Measurements from ENCODE around the gene LCE3B.

The LCE3B gene

GRCh38 chr1:152577168-152577567, 36.4 kb upstream of the LCE3B start:
- TF ChIP-seq FOXP2 (optimal IDR thresholded peaks at IDR 0.05; ENCODE audit: borderline replicate concordance, extremely low read depth, extremely low read length, insufficient read depth) (no peak), SIN3A (IDR thresholded peaks at IDR 0.05; ENCODE audit: borderline replicate concordance, insufficient read depth, low read length) (no peak), TAF1 (IDR thresholded peaks at IDR 0.05; ENCODE audit: borderline replicate concordance, insufficient read depth, low read length) (no peak), REST (IDR thresholded peaks at IDR 0.05; ENCODE audit: insufficient read depth in 1 of 2, low read depth in 2 of 2, low read length in 2 of 2) (no peak), POLR2AphosphoS5 (IDR thresholded peaks at IDR 0.05; ENCODE audit: low read depth, low read length) (no peak)

GRCh38 chr1:152580433-152580832, 33.2 kb upstream of the LCE3B start, which contains the start of gene LCE3D:
TSS of gene LCE3D (minus strand) at chr1:152580516. CDS start at chr1:152579936, 580 bp downstream.
- TF ChIP-seq SIN3A (IDR thresholded peaks at IDR 0.05; ENCODE audit: borderline replicate concordance, insufficient read depth, low read length) (no peak), TAF1 (IDR thresholded peaks at IDR 0.05; ENCODE audit: borderline replicate concordance, insufficient read depth, low read length) (no peak), POLR2AphosphoS5 (IDR thresholded peaks at IDR 0.05; ENCODE audit: low read depth, low read length) (no peak), FOXP2 (optimal IDR thresholded peaks at IDR 0.05; ENCODE audit: borderline replicate concordance, extremely low read depth, extremely low read length, insufficient read depth) (no peak), REST (IDR thresholded peaks at IDR 0.05; ENCODE audit: insufficient read depth in 1 of 2, low read depth in 2 of 2, low read length in 2 of 2) (no peak)

DNA sequence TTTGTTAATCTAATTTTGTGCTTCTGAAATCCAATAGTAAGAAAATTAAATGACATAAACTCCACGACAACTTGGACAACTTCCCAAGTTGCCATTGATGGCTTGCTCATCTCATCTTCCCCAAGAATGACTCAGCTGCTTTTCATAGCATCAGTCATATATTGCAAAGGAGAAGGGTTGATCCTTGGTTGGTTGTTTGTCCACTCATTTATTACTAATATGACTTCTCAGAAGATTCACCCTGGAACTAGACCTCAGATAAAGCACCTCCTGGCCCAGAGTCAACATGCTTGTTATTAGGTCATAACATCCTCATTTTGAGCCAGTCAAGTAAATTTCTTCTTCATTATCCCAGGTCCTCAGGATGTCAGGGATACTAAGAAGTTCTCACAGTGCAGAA, 31.0 kb upstream of the LCE3B start:
- TF ChIP-seq POLR2AphosphoS5 (IDR thresholded peaks at IDR 0.05; ENCODE audit: low read depth, low read length) (no peak), TAF1 (IDR thresholded peaks at IDR 0.05; ENCODE audit: borderline replicate concordance, insufficient read depth, low read length) (no peak), SIN3A (IDR thresholded peaks at IDR 0.05; ENCODE audit: borderline replicate concordance, insufficient read depth, low read length) (no peak), FOXP2 (optimal IDR thresholded peaks at IDR 0.05; ENCODE audit: borderline replicate concordance, extremely low read depth, extremely low read length, insufficient read depth) (no peak), REST (IDR thresholded peaks at IDR 0.05; ENCODE audit: insufficient read depth in 1 of 2, low read depth in 2 of 2, low read length in 2 of 2) (no peak)

GRCh38 chr1:152585586-152585985, 28.0 kb upstream of the LCE3B start:
- TF ChIP-seq SIN3A (IDR thresholded peaks at IDR 0.05; ENCODE audit: borderline replicate concordance, insufficient read depth, low read length) (no peak), POLR2AphosphoS5 (IDR thresholded peaks at IDR 0.05; ENCODE audit: low read depth, low read length) (no peak), TAF1 (IDR thresholded peaks at IDR 0.05; ENCODE audit: borderline replicate concordance, insufficient read depth, low read length) (no peak), REST (IDR thresholded peaks at IDR 0.05; ENCODE audit: insufficient read depth in 1 of 2, low read depth in 2 of 2, low read length in 2 of 2) (no peak), FOXP2 (optimal IDR thresholded peaks at IDR 0.05; ENCODE audit: borderline replicate concordance, extremely low read depth, extremely low read length, insufficient read depth) (no peak)

GRCh38 chr1:152596986-152597385, 16.6 kb upstream of the LCE3B start:
- no peak for TF ChIP-seq REST (IDR thresholded peaks at IDR 0.05; ENCODE audit: insufficient read depth in 1 of 2, low read depth in 2 of 2, low read length in 2 of 2)
- TF ChIP-seq FOXP2 (optimal IDR thresholded peaks at IDR 0.05; ENCODE audit: borderline replicate concordance, extremely low read depth, extremely low read length, insufficient read depth), result no peak
- TF ChIP-seq TAF1 (IDR thresholded peaks at IDR 0.05; ENCODE audit: borderline replicate concordance, insufficient read depth, low read length), result no peak
- no peak for TF ChIP-seq SIN3A (IDR thresholded peaks at IDR 0.05; ENCODE audit: borderline replicate concordance, insufficient read depth, low read length)
- TF ChIP-seq POLR2AphosphoS5 (IDR thresholded peaks at IDR 0.05; ENCODE audit: low read depth, low read length), result no peak

Measured in PFSK-1 (cell line).